NCI-H2107 (cell line): ENCODE results near the gene ASB13.
A peak's percentile ranks its signal among the peaks of the same experiment; 100 is the strongest.

ENCODE experiments used
- DNase-seq: peaks from one replicate; lab custom pipeline; 2025; lab: John Stamatoyannopoulos, UW

The ASB13 gene

GRCh38 chr10:5666008-5666840 is at the start of gene ASB13:
Gene ASB13, minus strand, starts transcription at chr10:5666595. Its CDS starts 44 bp downstream, at chr10:5666551.
- DNase-seq, result no peak

- no peak for DNase-seq
Measured at GRCh38 chr10:5711642-5712041, 45.2 kb upstream of the ASB13 start.

- DNase-seq, result no peak
Measured at GRCh38 chr10:5710859-5711258, 44.5 kb upstream of the ASB13 start.

GRCh38 chr10:5709865-5710264 is 43.5 kb upstream of the ASB13 start:
- no peak for DNase-seq

GRCh38 chr10:5708356-5708755 is 42.0 kb upstream of the ASB13 start:
- no peak for DNase-seq

- no peak for DNase-seq
Measured at GRCh38 chr10:5698062-5698461, 31.7 kb upstream of the ASB13 start.

GRCh38 chr10:5697342-5697741 is 30.9 kb upstream of the ASB13 start:
- DNase-seq, result no peak

GRCh38 chr10:5694573-5694972 is 28.2 kb upstream of the ASB13 start:
- DNase-seq, result no peak

GRCh38 chr10:5692461-5693358 is 26.3 kb upstream of the ASB13 start:
- no peak for DNase-seq

- DNase-seq, result no peak
Measured at GRCh38 chr10:5691786-5692185, 25.4 kb upstream of the ASB13 start.

- DNase-seq, result no peak
Measured at GRCh38 chr10:5688587-5688986, 22.2 kb upstream of the ASB13 start.

- no peak for DNase-seq
Measured at GRCh38 chr10:5685764-5686240, 19.4 kb upstream of the ASB13 start.

GRCh38 chr10:5684971-5685763 is 18.8 kb upstream of the ASB13 start:
- no peak for DNase-seq

- peak; percentile 79 for DNase-seq
Measured at GRCh38 chr10:5684318-5684970, 18.0 kb upstream of the ASB13 start, which contains the start of gene TASOR2. Gene TASOR2, plus strand, starts transcription at chr10:5684838. Its CDS starts 35,805 bp downstream, at chr10:5720643.

- DNase-seq, result no peak
Measured at GRCh38 chr10:5683065-5683464, 16.7 kb upstream of the ASB13 start.

- no peak for DNase-seq
Measured at GRCh38 chr10:5681930-5682329, 15.5 kb upstream of the ASB13 start.

GRCh38 chr10:5679606-5680005 is 13.2 kb upstream of the ASB13 start:
- DNase-seq, result no peak

- DNase-seq, result no peak
Measured at GRCh38 chr10:5679037-5679435, 12.6 kb upstream of the ASB13 start.

GRCh38 chr10:5678397-5679036 is 12.1 kb upstream of the ASB13 start:
- no peak for DNase-seq

- DNase-seq, result no peak
Measured at GRCh38 chr10:5670662-5671375, 4.4 kb upstream of the ASB13 start.
